Cardiac muscle cell (in vitro differentiated cells and primary cell): ENCODE results near the gene IGSF21. TPM values are rescaled to one million over a fixed set of nuclear protein-coding genes. Genes with fewer than 3 reads are reported as not detected.

Experiments
- DNase-seq, 2 donors: peaks; one replicate each; pipeline versions ENCODE4 v3.0.0 to v3.0.0-alpha.2; 2010 to 2017; ENCODE audit warnings: low read depth in 1 of 2, low spot score in 1 of 2
- H3K27ac ChIP-seq: fragments of 200-600 bp; sonication (generic); 2 replicates; pipeline ENCODE4 v1.5.1; 2016
- H3K27me3 ChIP-seq: fragments of 200-600 bp; sonication (generic); 2 replicates; pipeline ENCODE4 v1.6.0; 2016; ENCODE audit warnings: control low read depth
- H3K36me3 ChIP-seq: fragments of 200-600 bp; sonication (generic); 2 replicates; pipeline ENCODE4 v1.5.1; 2016; ENCODE audit warnings: control low read depth
- H3K4me1 ChIP-seq: fragments of 200-600 bp; sonication (generic); 2 replicates; pipeline ENCODE4 v1.8.1; 2017; ENCODE audit warnings: low read depth, mild to moderate bottlenecking, mixed run types
- H3K4me3 ChIP-seq: fragments of 200-600 bp; sonication (generic); 2 replicates; pipeline ENCODE4 v1.5.1; 2016; ENCODE audit warnings: mild to moderate bottlenecking
- H3K9me3 ChIP-seq: fragments of 200-600 bp; sonication (generic); 2 replicates; pipeline ENCODE4 v1.5.1; 2017; ENCODE audit warnings: low read depth, mild to moderate bottlenecking, control low read depth
- polyA plus RNA-seq: library from polyadenylated mRNA; unstranded; fragments of >200 nt; fragmentation: Nextera tagmentation; extraction: Ambion mirVana; gene quantifications from 2 replicates; pipeline ENCODE4 v1.2.1, GENCODE V29; 2016
- total RNA-seq: library from RNA; depleted of rRNA; stranded (reverse); fragments of >200 nt; gene quantifications from 2 replicates; pipeline ENCODE4 v1.2.3, GENCODE V29; 2016
- TF ChIP-seq, protein P1 (sequence below): IDR thresholded peaks from 2 replicates; pipeline ENCODE4 v1.5.1; 2012; ENCODE audit warnings: low read depth, mild to moderate bottlenecking, low read length

The IGSF21 gene
- total and polyA plus RNA-seq, 2 experiments from 2014 or later, result 0.06 TPM; not detected in 1

DNA sequence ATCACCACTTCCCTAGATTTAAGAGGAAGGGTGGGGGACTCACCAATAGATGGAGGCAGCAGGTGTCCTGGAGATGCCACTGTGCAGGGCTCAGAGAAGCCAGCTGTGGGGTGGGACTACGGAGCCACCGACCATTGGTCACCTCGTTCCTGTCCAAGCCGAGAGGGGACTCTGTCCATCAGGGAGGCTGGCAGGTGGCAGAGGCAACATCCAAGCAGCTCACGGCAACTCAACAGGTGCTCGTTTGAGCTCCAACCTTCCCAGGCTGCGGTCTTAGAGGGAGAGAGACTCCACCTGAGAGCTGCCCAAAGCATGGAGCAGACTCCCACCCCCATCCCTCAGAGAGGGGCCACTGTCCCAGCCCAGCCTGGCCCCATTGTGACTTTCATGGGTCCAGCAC, 71.4 kb downstream of the IGSF21 start:
- Histone ChIP-seq H3K4me3 (no peak overlapping the region), H3K27ac (no peak overlapping the region), H3K27me3 (peaks cover 32% of the 10 kb centered on the region), H3K4me1 (no peaks in the 10 kb centered on the region), H3K9me3 (no peaks in the 10 kb centered on the region), H3K36me3 (no peaks in the 10 kb centered on the region)
- TF ChIP-seq, protein P1, sequence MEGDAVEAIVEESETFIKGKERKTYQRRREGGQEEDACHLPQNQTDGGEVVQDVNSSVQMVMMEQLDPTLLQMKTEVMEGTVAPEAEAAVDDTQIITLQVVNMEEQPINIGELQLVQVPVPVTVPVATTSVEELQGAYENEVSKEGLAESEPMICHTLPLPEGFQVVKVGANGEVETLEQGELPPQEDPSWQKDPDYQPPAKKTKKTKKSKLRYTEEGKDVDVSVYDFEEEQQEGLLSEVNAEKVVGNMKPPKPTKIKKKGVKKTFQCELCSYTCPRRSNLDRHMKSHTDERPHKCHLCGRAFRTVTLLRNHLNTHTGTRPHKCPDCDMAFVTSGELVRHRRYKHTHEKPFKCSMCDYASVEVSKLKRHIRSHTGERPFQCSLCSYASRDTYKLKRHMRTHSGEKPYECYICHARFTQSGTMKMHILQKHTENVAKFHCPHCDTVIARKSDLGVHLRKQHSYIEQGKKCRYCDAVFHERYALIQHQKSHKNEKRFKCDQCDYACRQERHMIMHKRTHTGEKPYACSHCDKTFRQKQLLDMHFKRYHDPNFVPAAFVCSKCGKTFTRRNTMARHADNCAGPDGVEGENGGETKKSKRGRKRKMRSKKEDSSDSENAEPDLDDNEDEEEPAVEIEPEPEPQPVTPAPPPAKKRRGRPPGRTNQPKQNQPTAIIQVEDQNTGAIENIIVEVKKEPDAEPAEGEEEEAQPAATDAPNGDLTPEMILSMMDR, result no peak
- DNase-seq, result no peak

DNA sequence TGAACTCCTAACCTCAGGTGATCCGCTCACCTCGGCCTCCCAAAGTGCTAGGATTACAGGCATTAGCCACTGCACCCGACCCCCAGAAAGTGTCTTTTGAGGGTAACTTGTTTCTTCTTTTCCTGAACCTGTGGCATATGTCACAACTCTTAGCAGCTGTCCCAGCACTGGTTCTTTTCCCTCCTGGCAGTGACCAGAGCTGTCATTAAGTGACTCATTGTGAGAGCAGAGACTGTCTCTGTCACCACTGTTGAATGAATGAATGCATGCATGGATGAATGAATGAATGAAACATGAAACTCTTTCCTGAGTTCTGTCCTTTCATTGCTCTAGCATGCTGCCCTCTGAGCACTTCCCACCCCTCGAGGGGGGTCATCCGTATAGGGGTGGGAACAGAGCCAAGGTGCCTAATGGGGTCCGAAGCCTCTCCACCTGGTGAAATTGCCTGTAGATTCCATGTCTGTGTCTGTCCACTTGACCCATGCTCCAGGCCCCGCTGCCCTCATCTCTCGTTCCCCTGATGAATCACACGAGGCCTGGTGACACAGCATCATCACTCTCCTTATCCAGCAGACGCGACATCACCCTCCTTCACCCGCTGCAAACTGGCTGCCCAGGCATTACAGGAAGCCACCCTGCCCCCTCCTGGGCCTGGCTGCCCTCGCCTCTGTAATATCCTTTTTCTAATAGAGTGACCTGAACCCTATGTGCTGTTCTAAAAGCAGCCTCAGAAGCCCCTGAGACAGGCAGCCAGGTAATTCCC, 75.0 kb downstream of the IGSF21 start:
- no peak overlapping the region for H3K4me3 ChIP-seq
- TF ChIP-seq, protein P1, result no peak
- peaks cover 54% of the 10 kb centered on the region for H3K27me3 ChIP-seq
- peak in 1 of 2 donors; percentile 34 for DNase-seq
- H3K9me3 ChIP-seq, result no peaks in the 10 kb centered on the region
- H3K36me3 ChIP-seq, result no peaks in the 10 kb centered on the region
- H3K27ac ChIP-seq, result no peak overlapping the region
- no peaks in the 10 kb centered on the region for H3K4me1 ChIP-seq

DNA sequence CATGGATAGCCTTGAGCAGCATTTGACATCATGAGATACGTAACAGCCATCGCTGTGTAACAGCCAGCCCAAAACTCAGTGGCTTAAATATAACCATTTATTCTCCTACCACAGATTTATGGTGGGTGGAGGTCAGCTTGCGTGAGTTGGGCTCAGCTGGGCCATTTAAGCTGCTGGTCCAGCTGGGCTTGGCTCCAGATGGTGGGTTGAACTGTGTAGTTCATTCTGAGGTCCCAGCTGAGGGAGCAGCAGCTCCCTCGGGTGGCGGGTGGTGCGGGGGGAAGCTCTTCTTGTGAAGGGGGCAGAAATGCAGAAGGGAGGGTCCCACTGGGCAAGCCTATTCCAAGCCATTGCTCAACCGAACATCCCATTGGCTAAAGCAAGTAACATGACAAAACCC, 75.9 kb downstream of the IGSF21 start:
- H3K4me1 ChIP-seq, result no peaks in the 10 kb centered on the region
- no peaks in the 10 kb centered on the region for H3K9me3 ChIP-seq
- H3K27ac ChIP-seq, result no peak overlapping the region
- no peak for DNase-seq
- H3K36me3 ChIP-seq, result no peaks in the 10 kb centered on the region
- TF ChIP-seq, protein P1, result no peak
- H3K27me3 ChIP-seq, result peaks cover 51% of the 10 kb centered on the region
- no peak overlapping the region for H3K4me3 ChIP-seq

DNA sequence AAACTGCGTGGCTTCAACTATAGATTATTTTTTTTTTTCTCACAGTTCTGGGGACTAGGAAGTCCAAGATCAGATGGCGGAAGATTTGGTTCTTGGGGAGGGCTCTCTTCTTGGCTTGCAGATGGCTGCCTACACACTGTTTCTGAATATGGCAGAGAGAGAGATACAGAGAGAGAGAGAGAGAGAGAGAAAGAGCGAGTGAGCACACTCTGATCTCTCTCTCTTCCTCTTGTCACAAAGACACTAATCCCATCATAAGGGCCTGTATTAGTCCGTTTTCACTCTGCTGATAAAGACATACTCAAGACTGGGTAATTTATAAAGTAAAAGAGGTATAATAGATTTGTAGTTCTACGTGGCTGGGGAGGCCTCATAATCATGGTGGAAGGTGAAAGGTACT, 79.5 kb downstream of the IGSF21 start:
- peaks cover 49% of the 10 kb centered on the region for H3K27me3 ChIP-seq
- no peaks in the 10 kb centered on the region for H3K4me1 ChIP-seq
- H3K4me3 ChIP-seq, result no peak overlapping the region
- no peaks in the 10 kb centered on the region for H3K36me3 ChIP-seq
- no peak for DNase-seq
- no peak overlapping the region for H3K27ac ChIP-seq
- no peaks in the 10 kb centered on the region for H3K9me3 ChIP-seq
- TF ChIP-seq, protein P1, result no peak

GRCh38 chr1:18188820-18189517, 81.4 kb downstream of the IGSF21 start:
- DNase-seq, result no peak
- TF ChIP-seq, protein P1, result no peak
- Histone ChIP-seq H3K27ac (no peak overlapping the region), H3K27me3 (peaks cover 48% of the 10 kb centered on the region), H3K4me3 (no peak overlapping the region), H3K9me3 (no peaks in the 10 kb centered on the region), H3K4me1 (no peaks in the 10 kb centered on the region), H3K36me3 (no peaks in the 10 kb centered on the region)
